Subcutaneous abdominal adipose tissue (tissue), 5 donors: ENCODE results near the gene PHF2.

Experiments
- H3K27ac ChIP-seq: one replicate; pipeline ENCODE4 v1.7.0; 2013; ENCODE audit warnings: low read depth, mild to moderate bottlenecking, inconsistent platforms, low read length, moderate library complexity
- H3K27me3 ChIP-seq, 5 donors: one replicate each; pipeline ENCODE4 v1.7.0; 2013; ENCODE audit warnings: low read length in 5 of 5, inconsistent platforms in 1 of 5; ENCODE audit not compliant: control insufficient read depth in 5 of 5, insufficient read depth in 4 of 5
- H3K36me3 ChIP-seq, 5 donors: one replicate each; pipeline ENCODE4 v1.7.0; 2013; ENCODE audit warnings: low read length in 5 of 5; ENCODE audit not compliant: control insufficient read depth in 5 of 5, insufficient read depth in 5 of 5
- H3K4me1 ChIP-seq, 5 donors: one replicate each; pipeline ENCODE4 v1.7.0; 2013; ENCODE audit warnings: low read length in 5 of 5, mild to moderate bottlenecking in 3 of 5, moderate library complexity in 1 of 5; ENCODE audit not compliant: control insufficient read depth in 5 of 5, insufficient read depth in 5 of 5
- H3K4me3 ChIP-seq, 5 donors: one replicate each; pipeline ENCODE4 v1.7.0; 2013; ENCODE audit warnings: low read length in 5 of 5, low read depth in 1 of 5
- H3K9ac ChIP-seq, 5 donors: one replicate each; pipeline ENCODE4 v1.7.0; 2013; ENCODE audit warnings: low read length in 5 of 5, mild to moderate bottlenecking in 4 of 5, moderate library complexity in 3 of 5
- H3K9me3 ChIP-seq, 5 donors: one replicate each; pipeline ENCODE4 v1.7.0; 2013; ENCODE audit warnings: low read length in 5 of 5; ENCODE audit not compliant: control insufficient read depth in 5 of 5
- donor health status: healthy.
- donor health status: healthy.
- donor health status: healthy.
- donor health status: healthy.
- donor health status: healthy.

The PHF2 gene

DNA sequence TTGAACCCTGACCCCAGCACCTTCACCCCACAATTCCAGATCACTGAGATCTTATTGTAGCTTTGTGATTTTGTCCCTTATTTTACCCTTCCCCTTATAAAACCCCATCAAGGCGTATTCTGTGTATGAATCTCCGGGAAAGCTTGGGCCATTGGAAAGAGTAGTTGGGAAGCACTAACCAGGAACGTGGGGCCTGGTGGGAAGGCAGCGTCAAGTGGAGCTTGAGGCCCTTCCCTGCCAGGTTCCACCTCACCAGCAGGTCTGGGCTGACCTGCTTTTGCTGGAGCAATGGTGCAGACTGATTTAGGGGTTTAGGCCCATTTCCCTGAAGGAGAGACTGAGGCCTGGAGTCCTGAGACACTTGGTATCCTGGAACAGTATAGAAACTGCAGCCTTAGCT lies 9.3 kb downstream of the PHF2 start:
- Histone ChIP-seq H3K9ac (no peak overlapping the region), H3K9me3 (no peaks in the 10 kb centered on the region), H3K27ac (no peak overlapping the region), H3K4me3 (no peak overlapping the region), H3K36me3 (no peaks in the 10 kb centered on the region), H3K27me3 (no peaks in the 10 kb centered on the region), H3K4me1 (peaks cover 6 to 36% (median 33%) of the 10 kb centered on the region in 5 donors)

DNA sequence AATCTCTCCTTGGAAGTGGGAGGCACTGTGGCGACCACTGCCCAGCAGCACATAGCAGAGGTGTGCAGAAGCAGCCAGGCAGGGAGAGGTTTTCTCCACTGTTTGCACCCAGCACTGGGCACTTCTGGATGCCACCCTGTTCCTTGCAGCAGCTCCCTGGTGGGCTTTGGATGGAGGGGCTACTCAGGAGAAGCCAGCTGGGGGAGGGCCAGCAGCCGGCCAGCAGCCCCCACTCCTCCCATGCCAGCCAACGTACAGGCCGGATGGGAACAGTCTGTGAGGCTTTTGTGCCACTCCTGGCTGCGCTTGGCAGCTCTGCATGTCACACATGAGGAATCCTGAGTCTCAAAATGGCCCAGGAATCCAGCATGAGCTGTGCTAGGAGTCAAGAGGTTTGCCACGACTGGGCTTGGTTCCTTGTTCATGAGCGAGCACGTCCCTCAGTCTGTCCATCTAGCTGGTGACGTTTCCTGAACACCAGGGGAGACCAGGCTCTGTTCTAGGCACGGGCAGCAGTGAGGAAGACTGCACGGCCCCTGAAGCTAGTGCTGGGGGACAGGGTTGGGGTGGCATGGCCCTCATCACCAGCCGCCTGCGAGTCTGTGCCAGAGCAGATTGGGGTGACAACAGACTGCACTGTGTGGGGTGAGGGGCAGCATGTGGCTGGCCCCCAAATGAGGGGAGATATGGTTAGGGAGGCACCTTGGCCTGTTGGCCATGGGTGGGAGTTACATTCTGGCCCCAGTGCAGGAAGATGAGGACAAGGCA lies 10.1 kb downstream of the PHF2 start:
- H3K9ac ChIP-seq, result no peak overlapping the region
- peaks cover 0 to 3% (median 0%) of the 10 kb centered on the region in 5 donors for H3K36me3 ChIP-seq
- H3K4me3 ChIP-seq, result no peak overlapping the region
- H3K4me1 ChIP-seq, result peaks cover 3 to 34% (median 26%) of the 10 kb centered on the region in 5 donors
- no peak overlapping the region for H3K27ac ChIP-seq
- H3K9me3 ChIP-seq, result no peaks in the 10 kb centered on the region
- H3K27me3 ChIP-seq, result no peaks in the 10 kb centered on the region

- Histone ChIP-seq H3K27ac (no peak overlapping the region), H3K36me3 (peaks cover 0 to 3% (median 0%) of the 10 kb centered on the region in 5 donors), H3K9me3 (no peaks in the 10 kb centered on the region), H3K4me1 (peaks cover 2 to 34% (median 18%) of the 10 kb centered on the region in 5 donors), H3K9ac (no peak overlapping the region), H3K27me3 (no peaks in the 10 kb centered on the region), H3K4me3 (no peak overlapping the region)
Measured at GRCh38 chr9:93587284-93587650, 10.9 kb downstream of the PHF2 start.

DNA sequence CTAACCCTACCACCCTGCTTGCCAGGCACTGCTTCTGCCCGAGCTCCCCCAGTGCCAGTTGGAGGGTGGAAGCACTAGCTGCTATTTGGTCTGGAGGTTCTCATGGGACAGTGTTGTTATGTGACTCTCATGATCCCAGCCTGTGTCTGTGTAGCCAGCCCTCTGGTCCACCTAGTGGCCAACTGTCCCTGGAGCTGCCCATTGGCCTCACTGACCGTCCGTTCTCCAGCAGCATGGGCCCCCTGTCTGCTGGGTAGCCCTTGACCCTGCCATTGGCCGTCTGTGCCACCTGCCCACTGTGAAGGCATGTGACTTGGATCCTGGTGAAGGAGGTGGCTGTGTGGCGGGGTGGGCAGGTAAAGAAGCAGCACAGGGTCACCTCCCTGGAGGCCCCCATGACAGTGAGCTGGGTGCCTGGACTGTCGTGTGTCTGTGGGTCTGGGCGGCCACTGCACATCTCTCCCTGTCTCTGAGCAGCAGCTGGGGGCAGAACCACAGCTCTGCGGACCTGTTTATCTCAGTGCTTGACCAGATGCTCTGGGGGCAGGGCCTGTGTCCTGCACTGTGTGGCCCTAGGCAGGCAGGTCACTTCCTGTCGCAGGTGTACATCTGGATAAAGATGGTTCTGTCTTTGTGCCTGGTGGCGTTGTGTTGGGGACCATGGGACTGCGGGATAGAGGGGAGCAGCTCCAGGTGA lies 11.4 kb downstream of the PHF2 start:
- Histone ChIP-seq H3K27ac (no peak overlapping the region), H3K4me1 (peaks cover 4 to 37% (median 14%) of the 10 kb centered on the region in 5 donors), H3K27me3 (no peaks in the 10 kb centered on the region), H3K9ac (peak overlapping the region in 1 of 5 donors; percentile 2), H3K4me3 (no peak overlapping the region), H3K36me3 (peaks cover 0 to 3% (median 0%) of the 10 kb centered on the region in 5 donors), H3K9me3 (no peaks in the 10 kb centered on the region)

- H3K9ac ChIP-seq, result peak overlapping the region in 2 of 5 donors; percentile 2 to 54
- peaks cover 6 to 47% (median 22%) of the 10 kb centered on the region in 5 donors for H3K4me1 ChIP-seq
- no peaks in the 10 kb centered on the region for H3K27me3 ChIP-seq
- H3K9me3 ChIP-seq, result no peaks in the 10 kb centered on the region
- no peak overlapping the region for H3K27ac ChIP-seq
- peaks cover 0 to 3% (median 0%) of the 10 kb centered on the region in 5 donors for H3K36me3 ChIP-seq
- no peak overlapping the region for H3K4me3 ChIP-seq
Measured at GRCh38 chr9:93588641-93589609, 12.5 kb downstream of the PHF2 start.

DNA sequence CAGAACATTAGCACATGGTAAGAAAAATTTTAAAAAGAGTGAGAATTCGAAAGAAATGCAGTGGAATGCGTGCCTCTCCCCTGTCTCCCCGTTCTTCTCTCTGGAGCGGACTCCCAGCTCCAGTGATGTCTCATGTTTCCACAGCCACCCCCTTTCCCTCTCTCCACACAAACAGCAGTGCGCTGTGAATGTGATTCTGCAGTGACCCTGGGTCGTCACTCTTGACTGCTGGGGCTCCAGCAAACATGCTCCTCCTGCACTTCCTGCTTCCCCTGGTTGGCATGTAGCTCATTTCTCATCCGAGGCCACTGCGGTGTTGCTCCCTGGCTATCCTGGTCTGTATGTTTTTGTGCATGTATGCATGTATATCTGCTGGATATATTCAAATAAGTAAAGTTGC lies 13.3 kb downstream of the PHF2 start:
- Histone ChIP-seq H3K27ac (no peak overlapping the region), H3K27me3 (no peaks in the 10 kb centered on the region), H3K4me1 (peaks cover 6 to 53% (median 30%) of the 10 kb centered on the region in 5 donors), H3K4me3 (no peak overlapping the region), H3K36me3 (peaks cover 0 to 3% (median 0%) of the 10 kb centered on the region in 5 donors), H3K9ac (peak overlapping the region in 1 of 5 donors; percentile 50), H3K9me3 (no peaks in the 10 kb centered on the region)

GRCh38 chr9:93590609-93591234 lies 14.3 kb downstream of the PHF2 start:
- Histone ChIP-seq H3K36me3 (peaks cover 0 to 5% (median 0%) of the 10 kb centered on the region in 5 donors), H3K9ac (no peak overlapping the region), H3K9me3 (no peaks in the 10 kb centered on the region), H3K27me3 (no peaks in the 10 kb centered on the region), H3K4me1 (peaks cover 6 to 53% (median 30%) of the 10 kb centered on the region in 5 donors), H3K27ac (no peak overlapping the region), H3K4me3 (no peak overlapping the region)

- no peak overlapping the region for H3K9ac ChIP-seq
- H3K9me3 ChIP-seq, result no peaks in the 10 kb centered on the region
- no peaks in the 10 kb centered on the region for H3K27me3 ChIP-seq
- H3K4me1 ChIP-seq, result peaks cover 4 to 53% (median 30%) of the 10 kb centered on the region in 5 donors
- H3K27ac ChIP-seq, result no peak overlapping the region
- H3K36me3 ChIP-seq, result peaks cover 0 to 5% (median 0%) of the 10 kb centered on the region in 5 donors
- no peak overlapping the region for H3K4me3 ChIP-seq
Measured at GRCh38 chr9:93591301-93592007, 15.1 kb downstream of the PHF2 start.
